ENCODE measurements around the gene GAL3ST3.

DNA sequence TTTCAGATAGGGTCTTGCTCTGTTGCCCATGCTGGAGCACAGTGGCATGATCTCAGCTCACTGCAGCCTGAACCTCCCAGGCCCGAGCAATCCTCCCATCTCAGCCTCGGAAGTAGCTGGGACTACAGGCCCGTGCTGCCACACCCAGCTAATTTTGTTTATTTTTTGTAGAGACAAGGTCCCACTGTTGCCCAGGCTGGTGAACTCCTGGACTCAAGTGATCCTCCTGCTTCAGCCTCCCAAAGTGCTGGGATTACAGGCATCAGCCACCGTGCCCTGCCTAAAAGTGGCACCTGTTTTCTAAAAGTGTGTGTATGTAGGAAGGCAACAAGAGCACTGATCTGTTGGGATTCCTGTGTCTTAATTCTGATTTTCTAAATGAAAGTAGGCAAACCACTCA, 41.3 kb upstream of the GAL3ST3 start:
- no peak for TF ChIP-seq EZH2 (IDR thresholded peaks at IDR 0.05; ENCODE audit: low read length, missing control alignments)
- TF ChIP-seq, protein P1, sequence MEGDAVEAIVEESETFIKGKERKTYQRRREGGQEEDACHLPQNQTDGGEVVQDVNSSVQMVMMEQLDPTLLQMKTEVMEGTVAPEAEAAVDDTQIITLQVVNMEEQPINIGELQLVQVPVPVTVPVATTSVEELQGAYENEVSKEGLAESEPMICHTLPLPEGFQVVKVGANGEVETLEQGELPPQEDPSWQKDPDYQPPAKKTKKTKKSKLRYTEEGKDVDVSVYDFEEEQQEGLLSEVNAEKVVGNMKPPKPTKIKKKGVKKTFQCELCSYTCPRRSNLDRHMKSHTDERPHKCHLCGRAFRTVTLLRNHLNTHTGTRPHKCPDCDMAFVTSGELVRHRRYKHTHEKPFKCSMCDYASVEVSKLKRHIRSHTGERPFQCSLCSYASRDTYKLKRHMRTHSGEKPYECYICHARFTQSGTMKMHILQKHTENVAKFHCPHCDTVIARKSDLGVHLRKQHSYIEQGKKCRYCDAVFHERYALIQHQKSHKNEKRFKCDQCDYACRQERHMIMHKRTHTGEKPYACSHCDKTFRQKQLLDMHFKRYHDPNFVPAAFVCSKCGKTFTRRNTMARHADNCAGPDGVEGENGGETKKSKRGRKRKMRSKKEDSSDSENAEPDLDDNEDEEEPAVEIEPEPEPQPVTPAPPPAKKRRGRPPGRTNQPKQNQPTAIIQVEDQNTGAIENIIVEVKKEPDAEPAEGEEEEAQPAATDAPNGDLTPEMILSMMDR (conservative IDR thresholded peaks at IDR 0.05 in 1 of 2, IDR thresholded peaks at IDR 0.05 in 1 of 2; ENCODE audit: low read depth in 1 of 2, low read length in 2 of 2): no peak
